ENCODE data around the gene SEMA3F.

The SEMA3F gene

GRCh38 chr3:50194128-50194902 lies 39.2 kb downstream of the SEMA3F start:
- TF ChIP-seq CTCF (conservative IDR thresholded peaks at IDR 0.05; ENCODE audit: low read length), result peak; percentile 68
- peak overlapping the region; percentile 17; the same call in 1 of the 2 replicates for H3K4me3 ChIP-seq (ENCODE audit: low read length)
- DNase-seq (ENCODE audit: low read depth), result peak; percentile 54

DNA sequence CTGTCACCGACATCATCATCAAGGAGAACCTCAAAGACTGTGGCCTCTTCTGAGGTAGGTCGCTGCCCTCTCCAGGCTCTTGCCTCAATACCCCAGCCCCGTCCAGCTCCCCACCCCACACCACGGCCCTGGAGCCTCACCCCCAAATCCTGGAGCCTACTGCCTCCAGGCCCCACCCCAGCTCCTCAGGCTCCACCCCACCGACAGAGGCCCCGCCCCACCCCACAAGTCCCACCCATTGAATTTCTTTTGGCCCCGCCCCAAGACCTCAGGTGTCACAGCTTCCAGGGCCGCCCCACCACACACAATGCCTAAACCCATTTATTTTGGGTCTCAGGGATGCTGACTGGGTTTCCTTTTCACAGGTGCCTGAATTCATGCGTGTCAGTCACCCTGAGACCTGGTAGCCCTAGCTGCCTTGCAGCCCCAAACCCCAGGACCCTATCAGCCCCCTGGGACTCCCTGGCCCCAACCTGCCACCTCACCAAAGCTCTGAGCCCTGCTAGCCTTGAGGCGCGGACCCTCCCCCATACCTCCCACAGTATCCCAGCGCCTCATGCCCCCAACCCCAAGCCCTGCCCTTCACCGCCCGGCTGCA lies 39.9 kb downstream of the SEMA3F start:
- H3K4me3 ChIP-seq (ENCODE audit: low read length), result no peak overlapping the region
- DNase-seq (ENCODE audit: low read depth), result no peak
- TF ChIP-seq CTCF (conservative IDR thresholded peaks at IDR 0.05; ENCODE audit: low read length), result no peak

DNA sequence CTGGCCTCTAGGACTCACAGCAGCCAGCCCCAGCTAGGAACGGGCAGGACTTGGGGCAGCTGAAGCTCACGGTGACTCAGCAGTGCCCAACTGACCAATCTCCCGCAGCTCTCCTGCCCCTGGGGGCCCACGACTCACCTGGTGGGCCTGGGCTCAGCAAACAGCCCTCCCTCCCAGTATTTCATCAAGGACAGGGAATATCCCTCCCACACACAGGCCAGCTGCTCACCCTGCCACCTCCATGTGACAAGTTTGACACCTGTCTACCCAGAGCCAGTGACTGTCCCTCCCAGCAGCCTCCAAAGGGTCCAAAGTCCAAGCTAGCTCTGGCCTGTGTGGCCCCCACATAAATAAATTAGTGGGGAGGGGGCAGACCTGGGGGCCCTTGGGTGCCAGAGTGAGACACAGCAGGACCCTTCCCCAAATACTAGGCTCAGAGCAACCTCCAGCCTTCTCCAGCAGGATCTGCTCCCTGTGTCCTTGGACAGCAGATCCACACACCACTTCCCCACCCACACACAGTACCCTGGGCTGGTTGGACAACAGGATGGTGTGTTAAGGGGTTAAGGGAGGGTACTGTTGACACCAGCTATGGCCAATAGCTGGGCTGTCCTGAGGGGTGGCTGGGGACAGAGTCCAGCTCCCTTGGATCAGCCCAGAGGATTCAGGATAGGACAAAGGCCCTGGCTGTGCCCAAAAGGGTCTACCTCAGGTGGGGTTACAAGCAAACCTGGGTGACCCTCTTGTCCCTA lies 40.6 kb downstream of the SEMA3F start:
- H3K4me3 ChIP-seq (ENCODE audit: low read length), result no peak overlapping the region
- no peak for TF ChIP-seq CTCF (conservative IDR thresholded peaks at IDR 0.05; ENCODE audit: low read length)
- no peak for DNase-seq (ENCODE audit: low read depth)

DNA sequence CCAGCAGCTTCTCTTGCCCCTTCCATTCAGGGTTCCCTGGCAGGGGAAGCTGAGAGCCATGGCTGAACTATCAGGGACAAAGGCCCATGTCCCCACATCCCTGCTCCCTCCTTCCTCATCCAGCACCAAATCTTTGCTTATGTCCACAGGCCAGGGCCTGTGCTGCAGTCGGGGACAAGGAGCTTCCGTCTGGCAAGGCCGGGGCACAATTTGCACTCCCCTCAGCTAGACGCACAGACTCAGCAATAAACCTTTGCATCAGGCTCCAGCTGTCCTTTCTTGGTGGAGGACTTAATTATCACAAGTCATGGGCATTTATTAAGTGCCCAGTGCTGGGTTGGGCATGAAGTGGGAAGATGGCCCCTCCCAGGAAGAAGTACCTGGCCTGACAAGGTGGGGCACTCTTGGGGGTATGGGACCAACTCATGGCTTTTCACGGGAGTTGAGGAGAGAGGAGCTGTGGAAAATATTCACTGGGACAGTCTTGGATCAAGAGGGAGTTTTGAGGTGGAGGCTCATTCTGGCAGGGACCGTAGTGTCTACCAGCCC lies 41.2 kb downstream of the SEMA3F start:
- no peak for TF ChIP-seq CTCF (conservative IDR thresholded peaks at IDR 0.05; ENCODE audit: low read length)
- no peak overlapping the region for H3K4me3 ChIP-seq (ENCODE audit: low read length)
- DNase-seq (ENCODE audit: low read depth), result no peak

DNA sequence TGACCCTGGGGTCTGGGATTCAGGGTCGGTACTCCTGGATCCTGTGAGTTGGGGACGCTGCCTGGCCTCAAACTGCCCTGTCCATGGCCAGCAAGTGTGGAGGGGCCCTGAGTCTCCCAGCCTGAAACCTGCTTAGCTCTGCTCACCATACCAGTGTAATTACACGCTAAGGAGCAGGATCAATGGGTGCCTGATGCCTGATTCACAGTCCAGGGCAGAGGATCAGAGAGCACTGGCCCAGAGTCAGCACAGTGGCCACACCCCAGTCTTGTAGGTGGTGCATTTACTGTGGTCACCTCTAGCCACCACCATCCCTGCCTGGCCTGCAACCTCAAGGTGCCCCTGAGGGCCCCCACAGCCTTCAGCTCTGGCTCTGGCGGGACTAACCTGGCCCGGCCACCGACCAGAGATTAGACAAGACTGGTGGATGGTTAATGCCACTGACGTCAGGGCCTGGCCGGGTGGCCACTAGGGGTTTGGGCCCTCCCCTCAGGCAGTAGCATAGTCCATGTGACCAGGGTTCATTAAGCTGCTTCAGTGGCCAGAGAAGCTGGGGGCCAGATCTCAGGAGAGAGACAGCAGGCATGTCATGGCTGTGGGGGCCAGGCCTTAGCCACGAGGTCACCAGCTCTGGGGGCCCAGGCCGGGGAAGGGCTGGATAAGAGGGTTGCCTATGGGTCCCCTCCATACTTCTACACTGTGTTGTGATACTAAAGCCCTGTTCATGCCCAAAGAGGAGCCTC lies 46.6 kb downstream of the SEMA3F start:
- TF ChIP-seq CTCF (conservative IDR thresholded peaks at IDR 0.05; ENCODE audit: low read length), result no peak
- DNase-seq (ENCODE audit: low read depth), result no peak
- no peak overlapping the region for H3K4me3 ChIP-seq (ENCODE audit: low read length)

DNA sequence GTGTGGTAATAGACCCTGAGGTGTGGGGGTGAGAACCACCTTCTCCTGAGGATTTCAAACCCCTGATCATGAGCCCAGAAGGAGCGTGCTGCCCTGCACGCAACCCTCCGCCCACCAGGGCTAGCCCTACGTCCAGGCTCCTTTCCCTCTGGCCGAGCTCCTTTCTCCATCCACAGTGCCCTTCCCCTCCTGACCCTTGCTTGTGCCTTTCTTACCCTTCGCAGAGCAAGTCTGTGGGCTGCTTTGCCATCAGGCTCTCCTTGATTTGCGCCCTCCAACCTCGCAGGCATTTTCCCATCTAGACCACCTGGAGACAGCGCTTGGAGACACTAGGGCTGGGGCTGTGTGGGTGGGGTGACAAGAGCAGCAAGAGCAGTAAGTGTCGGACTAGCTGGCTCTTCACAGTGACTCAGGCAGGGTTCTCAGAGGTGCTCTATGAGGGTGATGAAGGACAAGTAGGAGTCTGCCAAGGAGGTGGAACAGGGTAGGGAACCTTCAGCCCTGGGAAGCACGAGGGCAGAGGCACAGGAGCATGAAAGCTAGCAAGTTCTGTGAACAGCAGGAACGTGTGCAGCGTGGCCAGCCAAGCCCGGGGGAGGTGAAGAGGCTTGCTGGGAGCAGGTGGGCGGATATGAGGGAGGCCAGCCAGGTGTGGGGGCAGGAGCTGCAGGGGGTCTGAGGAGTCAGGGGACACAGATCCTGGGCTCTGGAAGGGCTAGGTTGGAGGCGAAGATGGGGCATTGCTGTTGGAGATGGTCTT lies 47.4 kb downstream of the SEMA3F start:
- DNase-seq (ENCODE audit: low read depth), result no peak
- H3K4me3 ChIP-seq (ENCODE audit: low read length), result no peak overlapping the region
- no peak for TF ChIP-seq CTCF (conservative IDR thresholded peaks at IDR 0.05; ENCODE audit: low read length)

Data from AG10803 (cell line).